ENCODE measurements around the gene HRK.

- TF ChIP-seq CTCF (IDR thresholded peaks at IDR 0.05; ENCODE audit: low read depth, low read length): no peak
- TF ChIP-seq MAX (IDR thresholded peaks at IDR 0.05; ENCODE audit: low read depth, low read length): no peak
- no peak for TF ChIP-seq POLR2A (IDR thresholded peaks at IDR 0.05; ENCODE audit: extremely low read depth, insufficient read length)
- no peak for TF ChIP-seq MYC (IDR thresholded peaks at IDR 0.05; ENCODE audit: low read depth, low read length)
Observed at GRCh38 chr12:116849216-116849615, 32.0 kb downstream of the HRK start.

All from NB4 (cell line).